Sigmoid colon (tissue), 7 donors: Measurements from ENCODE around the gene TCERG1. TPM values are rescaled to one million over a fixed set of nuclear protein-coding genes. Genes with fewer than 3 reads are reported as not detected.
A peak's percentile ranks its signal among the peaks of the same experiment; 100 is the strongest.

Experiments used
- DNase-seq: peaks from one replicate; pipeline ENCODE4 v3.0.0-alpha.2; 2019
- H3K27ac ChIP-seq, 4 donors: fragments of 200-600 bp; sonication (generic); one replicate each; pipeline ENCODE4 v1.5.1; 2016 to 2019; ENCODE audit warnings: mild to moderate bottlenecking in 1 of 4
- H3K27me3 ChIP-seq, 3 donors: fragments of 200-600 bp; sonication (generic); one replicate each; pipeline ENCODE4 v1.5.1; 2019; ENCODE audit warnings: mild to moderate bottlenecking in 1 of 3
- H3K36me3 ChIP-seq, 4 donors: fragments of 200-600 bp; sonication (generic); one replicate each; pipeline ENCODE4 v1.5.1; 2016 to 2019
- H3K4me1 ChIP-seq, 4 donors: fragments of 200-600 bp; sonication (generic); one replicate each; pipeline ENCODE4 v1.5.1; 2017 to 2019
- H3K4me3 ChIP-seq, 4 donors: fragments of 200-600 bp; sonication (generic); one replicate each; pipeline ENCODE4 v1.5.1; 2017 to 2019; ENCODE audit warnings: mild to moderate bottlenecking in 2 of 4, moderate library complexity in 1 of 4
- H3K9me3 ChIP-seq, 4 donors: fragments of 200-600 bp in 3 of 4; sonication (generic) in 3 of 4; one replicate each; pipeline versions ENCODE4 v1.5.1 to v1.6.1; 2013 to 2019
- CTCF ChIP-seq, 4 experiments: fragments of 450-650 bp in 3 of 4; fragments of 200-600 bp in 1 of 4; IDR thresholded peaks; one replicate each; pipeline ENCODE4 v1.5.1; 2016 to 2019; ENCODE audit warnings: antibody characterized with exemption in 4 of 4, mild to moderate bottlenecking in 3 of 4, moderate library complexity in 2 of 4
- EP300 ChIP-seq, 4 donors: sonication (generic); formaldehyde crosslinking; IDR thresholded peaks; one replicate each; pipeline ENCODE4 v1.6.1; 2017; ENCODE audit warnings: antibody characterized with exemption in 4 of 4
- POLR2A ChIP-seq, 2 donors: fragments of 450-650 bp; IDR thresholded peaks; one replicate each; pipeline ENCODE4 v1.6.1; 2016; ENCODE audit warnings: antibody characterized with exemption in 2 of 2, mild to moderate bottlenecking in 2 of 2, moderate library complexity in 2 of 2
- POLR2AphosphoS5 ChIP-seq, 4 donors: sonication (generic); formaldehyde crosslinking; IDR thresholded peaks; one replicate each; pipeline ENCODE4 v1.6.1; 2017; ENCODE audit warnings: antibody characterized with exemption in 4 of 4
- WGBS, 2 donors: extraction: QIAGEN DNeasy Blood & Tissue Kit; methylation state at CpG; one replicate each; pipeline ENCODE4 v1.1.7; 2013; 5-methylcytosine and 5-hydroxymethylcytosine counted together
- intact Hi-C: fragments of 100-400 bp; cut with DNase I; formaldehyde crosslinking; loops from one replicate; pipeline ENCODE4 v1.15.1; 2023
- polyA plus RNA-seq, 3 donors: library from polyadenylated mRNA; stranded (reverse); fragments of 200-250 nt; gene quantifications; one replicate each; pipeline ENCODE4 v1.2.3, GENCODE V29; 2013
- total RNA-seq, 4 donors: library from RNA; depleted of rRNA; stranded (reverse); fragments of >200 nt; gene quantifications; one replicate each; pipeline ENCODE4 v1.1.0, GENCODE V29; 2016
- donor health status: healthy with polysubstance abuse.
- donor health status: Bipolar disorder and iron deficiency.
- donor health status: healthy.

Gene TCERG1
- total and polyA plus RNA-seq, 7 donors, result 10.2 to 67.3 (median 37.9) TPM

GRCh38 chr5:146447734-146448380 is 724 bp downstream of the TCERG1 start:
- DNase-seq, result no peak
- TF ChIP-seq CTCF (IDR thresholded peaks at IDR 0.05) (no peak), EP300 (IDR thresholded peaks at IDR 0.05) (no peak), POLR2A (IDR thresholded peaks at IDR 0.05) (no peak), POLR2AphosphoS5 (IDR thresholded peaks at IDR 0.05) (no peak)
- no peaks in the 10 kb centered on the region for H3K9me3 ChIP-seq
- H3K4me1 ChIP-seq, result peaks cover 0 to 35% (median 23%) of the 10 kb centered on the region in 4 donors
- H3K27ac ChIP-seq, result peak overlapping the region; percentile 85 to 93 (median 91)
- no peaks in the 10 kb centered on the region for H3K36me3 ChIP-seq
- intact Hi-C loops, result loop anchor here (5.0 to 10.0 kb wide), 2 partner anchors 243 to 266 kb away; partner anchors contain the start of genes LARS1 and RBM27
- no peaks in the 10 kb centered on the region for H3K27me3 ChIP-seq
- H3K4me3 ChIP-seq, result peak overlapping the region; percentile 73 to 100 (median 94)
- 0 to 1% methylated on average over 20 of the region's 20 CpGs for WGBS, 2 donors

GRCh38 chr5:146448783-146449519 is 1.8 kb downstream of the TCERG1 start:
- no peak for DNase-seq

GRCh38 chr5:146450002-146450401 is 2.9 kb downstream of the TCERG1 start:
- H3K4me1 ChIP-seq, result peaks cover 0 to 41% (median 23%) of the 10 kb centered on the region in 4 donors

More at GRCh38 chr5:146448783-146449519, 1.8 kb downstream of the TCERG1 start:
- H3K27me3 ChIP-seq, result no peaks in the 10 kb centered on the region
- 37 to 70% methylated on average over 6 of the region's 6 CpGs for WGBS, 2 donors
- no peaks in the 10 kb centered on the region for H3K36me3 ChIP-seq
- no peaks in the 10 kb centered on the region for H3K9me3 ChIP-seq
- H3K4me1 ChIP-seq, result peaks cover 0 to 41% (median 23%) of the 10 kb centered on the region in 4 donors
- TF ChIP-seq POLR2A (IDR thresholded peaks at IDR 0.05) (no peak), POLR2AphosphoS5 (IDR thresholded peaks at IDR 0.05) (no peak), CTCF (IDR thresholded peaks at IDR 0.05) (no peak), EP300 (IDR thresholded peaks at IDR 0.05) (no peak)
- intact Hi-C loops, result loop anchor here (5.0 to 10.0 kb wide), 2 partner anchors 244 to 267 kb away; partner anchors contain the start of genes LARS1 and RBM27
- H3K4me3 ChIP-seq, result no peak overlapping the region
- no peak overlapping the region for H3K27ac ChIP-seq

GRCh38 chr5:146451411-146451810 is 4.3 kb downstream of the TCERG1 start:
- no peak for DNase-seq
- no peak for TF ChIP-seq POLR2A (IDR thresholded peaks at IDR 0.05)
- TF ChIP-seq CTCF (IDR thresholded peaks at IDR 0.05), result no peak
- TF ChIP-seq POLR2AphosphoS5 (IDR thresholded peaks at IDR 0.05), result no peak
- no peak for TF ChIP-seq EP300 (IDR thresholded peaks at IDR 0.05)
- H3K4me1 ChIP-seq, result peaks cover 0 to 41% (median 23%) of the 10 kb centered on the region in 4 donors
- H3K27ac ChIP-seq, result no peak overlapping the region
- no peak overlapping the region for H3K4me3 ChIP-seq
- intact Hi-C loops, result no loop called here
- no peaks in the 10 kb centered on the region for H3K27me3 ChIP-seq
- peaks cover 0 to 17% (median 3%) of the 10 kb centered on the region in 4 donors for H3K36me3 ChIP-seq
- H3K9me3 ChIP-seq, result no peaks in the 10 kb centered on the region
- 64 to 89% methylated on average over 6 of the region's 6 CpGs for WGBS, 2 donors

More at GRCh38 chr5:146450002-146450401, 2.9 kb downstream of the TCERG1 start:
- Histone ChIP-seq H3K36me3 (peaks cover 0 to 3% (median 0%) of the 10 kb centered on the region in 4 donors), H3K27ac (no peak overlapping the region), H3K9me3 (no peaks in the 10 kb centered on the region), H3K4me3 (no peak overlapping the region), H3K27me3 (no peaks in the 10 kb centered on the region)
- DNase-seq, result no peak
- intact Hi-C loops, result no loop called here
- TF ChIP-seq POLR2A (IDR thresholded peaks at IDR 0.05), result no peak
- no peak for TF ChIP-seq POLR2AphosphoS5 (IDR thresholded peaks at IDR 0.05)
- no peak for TF ChIP-seq CTCF (IDR thresholded peaks at IDR 0.05)
- no peak for TF ChIP-seq EP300 (IDR thresholded peaks at IDR 0.05)
- 35 to 72% methylated on average over 3 of the region's 3 CpGs for WGBS, 2 donors
